NB4 (cell line): ENCODE measurements around the gene PLEKHO2.

Source experiments
- DNase-seq: peaks from one replicate; pipeline ENCODE4 v3.0.0; 2010; ENCODE audit warnings: low read depth
- H3K4me3 ChIP-seq: one replicate; pipeline ENCODE4 v1.5.1; 2011; ENCODE audit warnings: mild to moderate bottlenecking, low read depth, low read length, moderate library complexity
- CTCF ChIP-seq: IDR thresholded peaks from one replicate; pipeline ENCODE4 v1.5.1; 2012; ENCODE audit warnings: low read depth, low read length
- MAX ChIP-seq: IDR thresholded peaks from 2 replicates; pipeline ENCODE4 v1.6.1; 2011; ENCODE audit warnings: low read depth, low read length
- MYC ChIP-seq: IDR thresholded peaks from 2 replicates; pipeline ENCODE4 v1.6.1; 2011; ENCODE audit warnings: low read depth, low read length
- POLR2A ChIP-seq: IDR thresholded peaks from 2 replicates; pipeline ENCODE4 v1.6.1; 2011; ENCODE audit warnings: mild to moderate bottlenecking; ENCODE audit not compliant: insufficient read length; ENCODE audit errors: extremely low read depth

Gene PLEKHO2

GRCh38 chr15:64862408-64862807 is 20.7 kb downstream of the PLEKHO2 start:
- no peak for DNase-seq
- no peak overlapping the region for H3K4me3 ChIP-seq
- TF ChIP-seq POLR2A (no peak), MAX (no peak), CTCF (no peak), MYC (no peak)

GRCh38 chr15:64864068-64864467 is 22.4 kb downstream of the PLEKHO2 start:
- TF ChIP-seq MAX (no peak), CTCF (no peak)
- no peak for DNase-seq
- H3K4me3 ChIP-seq, result no peak overlapping the region

- H3K4me3 ChIP-seq, result no peak overlapping the region
- TF ChIP-seq MYC, result no peak
- TF ChIP-seq MAX, result no peak
- TF ChIP-seq CTCF, result no peak
- TF ChIP-seq POLR2A, result no peak
These were observed 23.6 kb downstream of the PLEKHO2 start for GRCh38 chr15:64865126-64865997.

GRCh38 chr15:64865998-64866520 is 24.3 kb downstream of the PLEKHO2 start:
- TF ChIP-seq CTCF (no peak), POLR2A (no peak), MYC (no peak), MAX (no peak)
- no peak overlapping the region for H3K4me3 ChIP-seq
- DNase-seq, result no peak

More at GRCh38 chr15:64865126-64865997, 23.6 kb downstream of the PLEKHO2 start:
- no peak for DNase-seq

- no peak for TF ChIP-seq POLR2A
- no peak for TF ChIP-seq MYC
- TF ChIP-seq CTCF, result no peak
- TF ChIP-seq MAX, result no peak
- no peak overlapping the region for H3K4me3 ChIP-seq
- DNase-seq, result no peak
These were observed 27.8 kb downstream of the PLEKHO2 start for GRCh38 chr15:64869501-64869900.
